HG03469 (cell line): ENCODE data around the gene SMAD7.

Experiments used
- ATAC-seq: cut with Tn5 transposase; IDR thresholded peaks from one replicate; pipeline ENCODE4 v1.9.1; 2021; ENCODE audit warnings: mild to moderate bottlenecking, moderate library complexity, moderate number of reproducible peaks; ENCODE audit not compliant: unreplicated experiment

Gene SMAD7

GRCh38 chr18:48919547-48919946 lies 31.2 kb downstream of the SMAD7 start:
- no peak for ATAC-seq

- ATAC-seq, result no peak
Observed at GRCh38 chr18:48918660-48919456, 31.9 kb downstream of the SMAD7 start.

- ATAC-seq, result no peak
Observed at GRCh38 chr18:48917579-48918517, 32.9 kb downstream of the SMAD7 start.

GRCh38 chr18:48915626-48916425 lies 34.9 kb downstream of the SMAD7 start:
- no peak for ATAC-seq

- no peak for ATAC-seq
Observed at GRCh38 chr18:48914581-48915251, 36.0 kb downstream of the SMAD7 start.

- no peak for ATAC-seq
Observed at GRCh38 chr18:48913775-48914174, 37.0 kb downstream of the SMAD7 start.

GRCh38 chr18:48913201-48913600 lies 37.6 kb downstream of the SMAD7 start:
- no peak for ATAC-seq

GRCh38 chr18:48910972-48911545 lies 39.7 kb downstream of the SMAD7 start:
- no peak for ATAC-seq

- no peak for ATAC-seq
Observed at GRCh38 chr18:48909721-48910120, 41.0 kb downstream of the SMAD7 start.

- no peak for ATAC-seq
Observed at GRCh38 chr18:48908916-48909315, 41.8 kb downstream of the SMAD7 start.

- ATAC-seq, result no peak
Observed at GRCh38 chr18:48905513-48905912, 45.3 kb downstream of the SMAD7 start.

- ATAC-seq, result no peak
Observed at GRCh38 chr18:48904847-48905394, 45.8 kb downstream of the SMAD7 start.

- no peak for ATAC-seq
Observed at GRCh38 chr18:48904091-48904490, 46.7 kb downstream of the SMAD7 start.

- no peak for ATAC-seq
Observed at GRCh38 chr18:48902856-48903601, 47.7 kb downstream of the SMAD7 start.

GRCh38 chr18:48902023-48902855 lies 48.5 kb downstream of the SMAD7 start:
- ATAC-seq, result no peak

- no peak for ATAC-seq
Observed at GRCh38 chr18:48901145-48902022, 49.4 kb downstream of the SMAD7 start.

- no peak for ATAC-seq
Observed at GRCh38 chr18:48900469-48900868, 50.3 kb downstream of the SMAD7 start.
